CD4-positive, alpha-beta T cell treated with Interleukin-17A for 1 hour (primary cell): ENCODE measurements around the gene C10orf95.
"Not testable (repeated sequence)": the region's sequence is repeated elsewhere in the genome, so short reads cannot be mapped to it uniquely, and the experiment has no call there.

Experiments used
- DNase-seq: peaks from one replicate; pipeline ENCODE4 v3.0.0-alpha.2; 2020

C10orf95 gene

GRCh38 chr10:102463983-102464382 is 12.6 kb upstream of the C10orf95 start:
- DNase-seq, result no peak

GRCh38 chr10:102462512-102463054 is 11.2 kb upstream of the C10orf95 start:
- no peak for DNase-seq

- DNase-seq, result peak; percentile 92
Observed at GRCh38 chr10:102461187-102462054, 10.1 kb upstream of the C10orf95 start.

DNA sequence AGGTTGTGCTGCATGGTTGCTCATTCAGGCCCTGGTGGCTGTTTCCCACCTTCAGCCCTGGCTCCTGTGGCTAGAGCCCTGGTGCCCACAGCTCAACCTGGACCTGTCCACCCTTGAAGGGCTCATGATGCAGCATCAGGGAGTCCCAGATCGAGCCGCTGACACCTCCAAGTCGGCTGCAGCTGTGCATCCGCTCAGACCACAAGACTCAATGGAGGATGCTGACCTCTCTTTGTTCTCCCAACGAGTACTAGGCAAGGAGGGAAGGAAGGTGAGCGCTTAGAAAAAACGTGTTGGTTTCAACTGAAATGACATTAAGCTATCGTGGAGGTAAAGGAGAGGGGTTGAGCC is 9.5 kb upstream of the C10orf95 start:
- DNase-seq, result no peak

- no peak for DNase-seq
Observed at GRCh38 chr10:102458656-102459055, 7.3 kb upstream of the C10orf95 start.

DNA sequence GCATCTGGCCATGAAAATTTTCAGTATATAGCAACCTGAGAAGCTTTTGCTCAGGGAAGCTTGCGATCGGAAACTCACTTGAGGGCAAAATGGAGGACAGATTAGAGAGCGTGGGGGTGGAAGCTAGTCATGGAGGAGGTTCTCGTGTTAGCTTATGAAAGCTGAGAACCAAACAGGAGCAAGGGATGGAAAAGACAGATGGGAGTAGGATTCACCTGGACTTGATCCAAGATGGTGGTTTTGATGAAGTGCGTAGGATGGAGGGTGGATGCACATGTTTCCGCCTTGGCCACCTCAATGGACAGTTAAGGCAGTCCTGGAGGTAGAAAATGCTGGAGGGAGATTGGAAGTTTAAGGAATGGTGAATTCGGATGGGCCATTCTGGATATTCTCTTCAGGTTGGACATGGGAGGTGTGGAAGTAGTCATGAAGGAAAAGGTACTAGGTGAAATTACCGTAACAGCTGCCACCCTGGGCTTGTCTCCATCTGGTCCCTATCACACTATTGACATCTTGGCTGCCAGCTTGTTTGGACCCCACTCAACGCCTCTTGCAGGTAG is 6.3 kb upstream of the C10orf95 start:
- no peak for DNase-seq

- DNase-seq, result no peak
Observed at GRCh38 chr10:102455893-102456471, 4.6 kb upstream of the C10orf95 start.

DNA sequence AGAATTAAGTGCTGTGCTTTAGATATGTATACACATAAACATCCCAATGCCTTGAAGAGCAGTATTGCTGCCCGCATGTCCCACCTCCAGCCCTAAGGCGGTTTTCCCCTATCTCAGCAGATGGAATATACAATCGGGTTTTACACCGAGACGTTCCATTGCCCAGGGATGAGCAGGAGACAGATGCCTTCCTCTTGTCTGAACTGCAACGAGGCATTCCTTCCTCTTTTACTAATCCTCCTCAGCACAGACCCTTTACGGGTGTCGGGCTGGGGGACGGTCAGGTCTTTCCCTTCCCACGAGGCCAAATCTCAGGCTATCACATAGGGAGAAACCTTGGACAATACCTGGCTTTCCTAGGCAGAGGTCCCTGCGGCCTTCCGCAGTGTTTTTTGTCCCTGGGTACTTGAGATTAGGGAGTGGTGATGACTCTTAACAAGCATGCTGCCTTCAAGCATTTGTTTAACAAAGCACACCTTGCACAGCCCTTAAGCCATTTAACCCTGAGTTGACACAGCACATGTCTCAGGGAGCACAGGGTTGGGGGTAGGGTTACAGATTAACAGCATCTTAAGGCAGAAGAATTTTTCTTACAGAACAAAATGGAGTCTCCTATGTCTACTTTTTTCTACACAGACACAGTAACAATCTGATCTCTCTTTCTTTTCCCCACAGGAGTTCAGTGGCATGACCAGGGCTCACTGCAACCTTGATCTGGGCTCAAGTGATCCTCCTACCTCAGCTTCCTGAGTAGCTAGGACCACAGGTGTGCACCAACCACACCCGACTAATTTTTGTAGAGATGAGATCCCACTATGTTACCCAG is 3.5 kb upstream of the C10orf95 start:
- DNase-seq, result not testable (repeated sequence)

- DNase-seq, result no peak
Observed at GRCh38 chr10:102453502-102453901, 2.2 kb upstream of the C10orf95 start.

GRCh38 chr10:102452672-102453340 is 1.5 kb upstream of the C10orf95 start:
- peak; percentile 41 for DNase-seq

DNA sequence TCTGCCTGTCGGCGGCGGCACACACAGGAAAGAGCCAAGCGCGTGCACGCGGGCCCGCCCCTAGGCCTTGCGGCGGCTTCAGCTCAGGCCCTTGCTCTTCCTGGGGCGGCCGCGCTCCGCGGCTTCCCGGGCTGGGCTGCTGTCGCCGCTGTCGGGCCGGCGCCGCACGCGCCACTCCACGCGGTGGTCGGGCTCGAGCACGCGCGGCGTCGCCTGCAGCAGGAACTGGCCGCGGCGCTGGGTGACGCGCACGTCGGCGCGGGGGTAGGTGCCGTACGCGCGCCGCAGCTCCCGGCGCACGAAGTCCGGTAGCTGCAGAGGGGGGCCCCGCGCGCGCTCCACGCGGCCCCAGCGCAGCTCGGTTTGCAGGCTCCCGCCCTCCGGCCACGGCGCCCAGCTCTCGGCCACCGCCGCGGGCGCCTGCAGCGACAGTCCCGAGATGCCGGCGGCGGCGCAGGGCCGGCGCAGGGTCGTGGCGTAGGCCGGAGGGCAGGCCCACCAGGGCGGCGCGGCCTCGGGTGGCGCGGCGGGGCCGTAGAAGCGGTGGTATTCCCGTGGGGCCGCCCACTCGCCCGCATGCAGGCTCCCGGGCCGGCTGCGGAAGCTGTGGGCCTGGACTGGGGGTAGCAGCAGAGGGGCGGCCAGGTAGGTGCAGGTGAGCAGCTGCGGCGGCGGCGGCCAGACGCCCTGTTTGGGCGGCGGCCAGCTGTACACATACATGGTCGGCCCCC is 804 bp downstream of the C10orf95 start:
- peak; percentile 92 for DNase-seq

- no peak for DNase-seq
Observed at GRCh38 chr10:102450124-102450373, 1.3 kb downstream of the C10orf95 start.

DNA sequence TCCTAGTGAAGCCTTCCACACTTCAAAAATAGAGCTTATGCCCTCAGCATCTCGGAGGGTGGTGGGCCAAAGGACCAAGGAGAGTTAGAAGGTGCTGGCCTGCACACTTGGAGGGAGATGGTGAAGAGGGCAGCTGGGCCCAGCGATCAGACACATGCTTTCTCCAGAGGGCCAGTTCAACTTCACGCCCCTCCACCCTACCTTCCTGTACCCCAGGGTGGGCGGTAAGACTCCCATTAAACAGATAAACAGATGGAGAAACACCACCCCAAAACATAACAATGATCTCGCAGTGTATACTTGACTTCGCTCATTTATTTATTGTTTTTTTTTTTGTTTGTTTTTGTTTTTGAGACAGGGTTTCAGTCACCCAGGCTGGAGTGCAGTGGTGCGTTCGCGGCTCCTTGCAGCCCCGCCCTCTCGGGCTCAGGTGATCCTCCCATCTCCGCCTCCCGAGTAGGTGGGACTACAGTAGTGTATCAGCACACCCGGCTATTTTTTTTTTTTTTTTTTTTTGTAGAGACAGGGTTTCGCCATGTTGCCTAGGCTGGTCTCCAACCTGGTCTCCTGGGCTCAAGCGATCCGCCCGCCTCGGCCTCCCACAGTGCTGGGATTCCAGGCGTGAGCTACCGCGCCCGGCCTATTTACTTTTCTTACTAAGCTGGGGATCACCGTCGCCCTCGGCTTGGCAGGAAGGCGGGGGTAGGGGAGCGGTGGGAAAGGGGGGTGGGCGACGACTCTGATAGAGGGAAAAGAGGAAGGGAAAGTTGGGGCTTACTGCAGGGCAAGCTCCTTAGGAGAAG is 1.8 kb downstream of the C10orf95 start:
- peak; percentile 92 for DNase-seq

GRCh38 chr10:102444851-102445250 is 6.5 kb downstream of the C10orf95 start:
- DNase-seq, result no peak

DNA sequence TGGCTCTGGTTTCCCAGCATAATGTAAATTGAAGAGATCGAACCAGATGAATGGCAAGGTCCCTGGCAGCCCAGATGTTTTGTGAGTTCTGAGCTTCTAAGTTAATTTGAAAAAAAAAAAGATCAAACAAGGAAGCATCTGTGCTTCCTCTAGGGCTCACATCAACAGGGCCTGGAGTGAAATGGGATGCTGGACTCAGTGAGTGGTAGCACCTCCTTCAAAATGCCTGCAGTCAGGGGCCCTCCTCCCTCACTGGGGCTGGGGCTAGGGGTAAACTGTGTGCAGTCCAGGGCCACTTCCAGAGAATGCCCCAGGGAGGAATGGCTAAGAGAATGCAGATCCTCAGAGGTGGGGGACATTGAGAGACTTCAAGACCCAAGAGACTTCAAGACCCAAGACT is 13.0 kb downstream of the C10orf95 start:
- DNase-seq, result no peak

GRCh38 chr10:102437515-102437914 is 13.8 kb downstream of the C10orf95 start:
- DNase-seq, result no peak

GRCh38 chr10:102436312-102436711 is 15.0 kb downstream of the C10orf95 start:
- no peak for DNase-seq

- peak; percentile 46 for DNase-seq
Observed at GRCh38 chr10:102435529-102436233, 15.7 kb downstream of the C10orf95 start.

DNA sequence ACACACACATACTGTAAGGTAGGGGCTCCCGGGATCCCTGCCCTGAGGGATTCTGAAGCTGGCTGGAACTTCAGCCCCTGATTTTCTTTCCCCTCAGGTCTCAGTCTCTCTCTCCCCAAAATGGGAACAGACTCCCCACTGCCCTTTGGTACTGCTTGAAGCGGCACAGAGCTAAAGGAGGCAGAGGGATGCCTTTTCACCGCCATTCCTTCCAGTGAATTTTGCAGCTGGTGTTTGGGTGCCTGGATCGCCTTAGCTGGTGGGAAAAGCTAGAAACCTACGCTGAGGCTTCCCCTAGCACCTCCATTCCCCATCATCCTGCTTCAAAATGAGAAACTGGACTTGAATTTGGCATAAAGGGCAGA is 16.2 kb downstream of the C10orf95 start:
- DNase-seq, result no peak

GRCh38 chr10:102434394-102435132 is 16.8 kb downstream of the C10orf95 start:
- DNase-seq, result no peak
